WTC11 (cell line): Measurements from ENCODE around the gene SERPIND1.

Experiments used
- CREM ChIP-seq: sonication (generic); formaldehyde crosslinking; IDR thresholded peaks from 2 replicates; pipeline ENCODE4 v1.8.1; 2022; ENCODE audit warnings: mild to moderate bottlenecking, missing genetic modification reagents, moderate library complexity
- CTCF ChIP-seq: fragments of 200-600 bp; IDR thresholded peaks from 2 replicates; pipeline ENCODE4 v1.8.0; 2022; ENCODE audit warnings: antibody characterized with exemption
- ESRRA ChIP-seq: sonication (generic); formaldehyde crosslinking; IDR thresholded peaks from 2 replicates; pipeline ENCODE4 v1.8.1; 2022; ENCODE audit warnings: mild to moderate bottlenecking, missing genetic modification reagents, borderline replicate concordance
- FOXK1 ChIP-seq: sonication (generic); formaldehyde crosslinking; IDR thresholded peaks from 2 replicates; pipeline ENCODE4 v1.8.0; 2022; ENCODE audit warnings: mild to moderate bottlenecking, moderate library complexity, missing genetic modification reagents
- FOXP1 ChIP-seq: sonication (generic); formaldehyde crosslinking; IDR thresholded peaks from 2 replicates; pipeline ENCODE4 v1.8.0; 2022; ENCODE audit warnings: missing genetic modification reagents, mild to moderate bottlenecking, moderate library complexity, borderline replicate concordance
- MAX ChIP-seq: sonication (generic); formaldehyde crosslinking; IDR thresholded peaks from 2 replicates; pipeline ENCODE4 v1.8.0; 2022; ENCODE audit warnings: mild to moderate bottlenecking, missing genetic modification reagents
- SP1 ChIP-seq: sonication (generic); formaldehyde crosslinking; conservative IDR thresholded peaks from 2 replicates; pipeline ENCODE4 v1.8.1; 2022; ENCODE audit warnings: missing genetic modification reagents

- TF ChIP-seq CREM (no peak), ESRRA (CRISPR knock-in tag) (no peak), FOXK1 (CRISPR knock-in tag) (no peak), CTCF (no peak), MAX (no peak), FOXP1 (CRISPR knock-in tag) (no peak), SP1 (no peak)
Observed at GRCh38 chr22:20825624-20826023, 51.7 kb downstream of the SERPIND1 start.
